ENCODE measurements around the gene CAMTA1.
"Not testable (repeated sequence)": the region's sequence is repeated elsewhere in the genome, so short reads cannot be mapped to it uniquely, and the experiment has no call there.

The CAMTA1 gene

DNA sequence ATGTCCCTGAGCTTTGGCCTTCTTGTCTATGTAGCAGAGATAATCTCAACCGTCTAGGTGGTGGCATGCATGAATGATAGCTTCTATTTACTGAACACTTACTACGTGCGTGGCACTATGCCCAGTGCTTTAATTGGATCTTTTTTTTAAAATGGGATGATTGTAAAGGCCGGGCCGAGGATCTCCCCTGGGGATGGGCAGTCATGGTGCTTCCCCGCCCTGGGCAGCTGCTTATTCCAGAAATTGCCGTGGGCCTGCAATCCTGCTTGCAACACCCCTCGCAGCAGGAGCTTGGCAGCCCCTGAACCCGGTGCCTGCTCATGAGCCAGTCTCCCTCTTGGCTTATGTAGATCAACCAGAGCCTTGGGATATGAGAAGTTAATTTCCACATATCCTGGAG, 360.7 kb downstream of the CAMTA1 start:
- Histone ChIP-seq H3K4me3 (no peak overlapping the region), H3K27ac (no peak overlapping the region)

DNA sequence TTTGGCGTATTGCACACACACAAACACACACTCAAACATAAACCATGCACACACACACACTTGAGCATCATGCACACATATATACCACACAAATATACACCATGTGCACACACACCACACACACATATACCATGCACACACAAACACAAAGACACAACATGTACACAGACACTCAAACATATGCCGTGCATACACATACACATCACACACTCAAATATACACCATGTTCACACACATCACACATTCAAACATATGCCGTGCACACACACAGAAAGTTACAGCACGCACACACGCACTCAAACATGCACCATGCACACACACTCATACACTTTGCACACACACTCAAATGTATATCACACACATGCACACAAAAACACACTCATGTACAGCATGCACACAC, 361.5 kb downstream of the CAMTA1 start:
- H3K27ac ChIP-seq: no peak overlapping the region
- H3K4me3 ChIP-seq: no peak overlapping the region

DNA sequence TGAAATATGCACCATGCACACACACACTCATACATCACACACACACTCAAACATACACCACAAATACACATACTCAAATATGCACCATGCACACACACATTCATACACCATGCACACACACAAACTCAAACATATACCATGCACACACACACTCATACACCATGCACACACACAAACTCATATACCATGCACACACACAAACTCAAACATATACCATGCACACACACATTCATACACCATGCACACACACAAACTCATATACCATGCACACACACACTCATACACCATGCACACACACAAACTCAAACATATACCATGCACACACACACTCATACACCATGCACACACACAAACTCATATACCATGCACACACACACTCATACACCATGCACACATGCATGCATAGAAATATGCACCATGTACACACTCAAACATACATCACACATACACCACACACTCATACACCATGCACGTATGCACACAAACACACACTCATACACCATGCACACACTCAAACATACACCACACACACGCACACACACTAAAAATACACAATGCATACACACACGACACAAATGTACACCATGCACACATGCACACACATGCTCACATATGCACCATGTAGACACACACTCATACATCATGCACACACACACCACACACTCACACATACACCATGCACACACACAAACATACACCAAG, 362.5 kb downstream of the CAMTA1 start:
- not testable (repeated sequence) for H3K4me3 ChIP-seq, H3K27ac ChIP-seq

DNA sequence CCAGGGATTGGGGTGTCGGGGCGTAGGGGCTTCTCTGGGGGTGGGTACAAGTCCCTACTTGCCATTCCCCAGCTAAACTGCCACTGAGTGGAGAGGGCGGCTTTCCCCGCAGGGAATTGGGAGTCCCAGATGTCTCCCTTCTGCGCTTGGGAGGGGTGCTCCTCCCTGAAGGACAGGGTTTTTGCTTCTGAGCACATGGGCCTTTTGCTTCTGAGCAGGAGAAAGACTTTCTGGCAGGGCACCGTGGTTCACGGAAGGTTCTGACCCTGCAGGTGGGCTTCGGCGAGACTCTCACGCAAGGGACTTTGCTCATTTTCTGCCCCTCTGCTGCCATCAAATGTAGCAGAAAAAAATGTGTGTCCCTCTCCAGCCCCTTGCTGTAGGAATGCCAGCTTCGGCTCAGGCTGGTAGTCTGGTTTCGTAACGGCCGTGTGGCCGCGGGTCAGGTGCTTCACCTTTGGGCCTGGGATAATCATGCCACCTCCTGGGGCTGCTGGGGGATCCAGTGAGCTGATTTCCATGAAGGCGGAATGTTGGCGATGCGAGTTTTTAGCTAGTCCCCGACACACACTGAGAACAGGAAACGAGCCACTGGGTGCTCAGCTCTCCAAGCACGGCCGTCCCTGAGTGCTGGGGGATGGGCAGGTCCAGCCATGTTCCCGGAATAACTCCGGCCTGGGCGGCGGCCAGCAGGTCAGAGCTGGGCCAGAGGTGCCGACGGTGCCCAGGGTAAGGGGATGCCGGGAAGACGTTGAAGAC, 364.0 kb downstream of the CAMTA1 start:
- Histone ChIP-seq H3K4me3 (no peak overlapping the region), H3K27ac (no peak overlapping the region)

DNA sequence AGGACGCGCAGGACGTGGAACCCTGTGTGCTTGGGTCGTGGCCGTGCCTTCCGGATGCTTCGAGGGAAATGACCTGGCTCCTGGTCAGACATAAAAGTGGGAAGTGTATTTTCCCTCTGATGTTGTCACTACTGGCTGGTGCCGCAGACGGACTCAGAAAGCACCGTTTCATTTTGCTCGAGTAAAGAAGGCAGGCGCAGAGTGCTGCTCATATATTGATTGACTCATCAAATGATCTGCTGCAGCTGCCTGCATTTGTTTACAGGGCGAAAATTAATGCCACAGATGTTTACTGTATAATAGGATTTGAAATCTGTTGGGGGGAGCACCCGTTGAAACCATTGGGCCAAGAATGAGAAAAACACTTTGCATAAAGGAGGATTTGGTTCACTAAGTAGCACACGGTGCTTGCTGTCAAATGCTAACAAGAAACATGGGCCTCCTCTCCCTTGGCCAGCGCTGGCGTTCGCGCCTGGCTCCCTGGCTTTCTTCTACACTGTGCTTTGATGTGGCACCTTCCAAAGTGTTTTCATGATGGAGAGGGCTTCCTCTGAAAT, 365.5 kb downstream of the CAMTA1 start:
- Histone ChIP-seq H3K4me3 (no peak overlapping the region), H3K27ac (no peak overlapping the region)

DNA sequence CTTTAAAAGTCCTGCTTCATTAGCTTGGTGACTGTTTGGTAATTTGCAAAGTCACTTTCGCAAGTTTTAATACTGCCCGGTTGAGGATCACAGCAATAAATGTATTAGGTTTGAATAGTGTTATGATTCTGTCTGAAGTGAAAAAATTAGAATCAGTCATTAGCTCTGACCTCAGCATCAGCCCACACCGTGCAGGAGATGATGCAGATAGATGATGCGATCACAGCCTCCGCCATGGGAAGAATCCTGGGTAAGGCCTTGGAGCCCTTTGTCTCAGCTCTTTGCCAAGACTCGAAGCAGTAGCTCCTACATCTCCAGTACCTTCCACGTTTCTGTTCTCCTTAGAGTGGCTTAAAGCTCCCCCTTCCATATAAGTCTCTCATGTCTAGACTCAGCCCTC, 366.7 kb downstream of the CAMTA1 start:
- H3K27ac ChIP-seq: no peak overlapping the region

DNA sequence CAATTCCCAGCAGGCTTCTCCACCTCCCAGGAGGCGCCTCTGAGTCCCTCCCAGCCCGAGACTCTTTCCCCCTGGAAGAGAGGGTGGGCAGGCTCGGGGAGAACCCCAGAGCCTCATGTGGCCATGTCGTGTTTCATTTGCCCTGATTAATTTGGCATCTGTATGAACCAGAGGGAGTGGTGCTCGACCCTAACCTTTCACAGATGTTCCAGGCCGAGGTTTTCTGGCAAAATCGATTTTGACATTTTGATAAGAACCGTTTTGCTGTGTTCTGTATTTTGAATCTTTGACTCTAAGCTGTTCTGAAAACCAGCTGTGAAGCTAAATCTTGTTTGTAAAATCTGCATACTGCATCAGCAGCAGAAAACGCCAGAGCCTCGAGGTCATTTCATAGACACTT, 367.4 kb downstream of the CAMTA1 start:
- no peak overlapping the region for H3K27ac ChIP-seq
- H3K4me3 ChIP-seq: no peak overlapping the region

More for the DNA sequence above, 366.7 kb downstream of the CAMTA1 start:
- H3K4me3 ChIP-seq: no peak overlapping the region

DNA sequence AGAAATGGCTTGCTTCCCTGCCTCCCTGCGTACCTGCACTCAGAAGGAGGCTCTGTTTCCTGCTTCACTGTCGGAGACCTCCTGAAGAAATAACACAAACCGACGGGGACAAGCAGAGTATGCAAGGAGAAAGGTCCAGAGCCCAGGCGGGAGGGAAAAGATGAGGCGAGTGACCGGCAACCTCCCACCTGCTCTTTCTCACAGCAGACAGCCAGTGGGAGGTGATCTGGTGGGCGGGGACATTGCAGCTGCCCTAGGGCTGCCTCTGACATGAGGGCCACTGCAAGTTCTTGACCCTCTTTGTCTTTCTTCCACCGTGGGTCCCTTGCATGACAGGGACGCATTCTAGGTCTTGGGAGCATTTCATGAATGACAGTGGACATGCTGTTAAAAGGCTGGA, 368.2 kb downstream of the CAMTA1 start:
- Histone ChIP-seq H3K27ac (no peak overlapping the region), H3K4me3 (no peak overlapping the region)

DNA sequence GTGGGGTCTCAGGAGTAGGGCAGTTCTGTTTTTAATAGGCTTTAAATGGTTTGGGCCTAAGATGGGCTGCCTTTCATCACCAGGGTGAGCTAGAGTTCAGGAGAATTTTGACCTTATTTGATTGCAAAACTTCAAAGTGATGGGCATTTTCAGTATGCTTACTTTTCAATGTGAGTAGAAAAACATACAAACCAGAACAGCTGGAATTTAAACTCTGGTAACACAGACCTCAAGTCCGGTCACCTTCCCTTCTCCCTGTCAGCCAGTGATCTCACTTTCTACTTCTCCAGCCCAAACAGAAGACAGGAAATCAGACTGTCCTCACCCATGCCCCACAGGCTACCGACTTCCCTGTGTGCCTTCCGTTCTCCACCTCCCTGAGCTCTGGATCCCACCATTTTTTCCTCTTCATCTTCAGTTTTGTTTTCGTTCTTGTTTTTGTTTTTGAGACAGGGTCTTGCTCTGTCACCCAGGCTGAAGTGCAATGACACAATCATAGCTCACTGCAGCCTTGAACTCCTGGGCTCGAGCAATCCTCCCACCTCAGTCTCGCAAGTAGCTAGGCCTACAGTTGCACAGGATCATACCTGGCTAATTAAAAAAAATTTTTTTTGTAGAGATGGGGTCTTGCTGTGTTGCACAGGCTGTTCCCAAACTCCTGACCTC, 374.0 kb downstream of the CAMTA1 start:
- H3K4me3 ChIP-seq: no peak overlapping the region
- H3K27ac ChIP-seq: no peak overlapping the region

DNA sequence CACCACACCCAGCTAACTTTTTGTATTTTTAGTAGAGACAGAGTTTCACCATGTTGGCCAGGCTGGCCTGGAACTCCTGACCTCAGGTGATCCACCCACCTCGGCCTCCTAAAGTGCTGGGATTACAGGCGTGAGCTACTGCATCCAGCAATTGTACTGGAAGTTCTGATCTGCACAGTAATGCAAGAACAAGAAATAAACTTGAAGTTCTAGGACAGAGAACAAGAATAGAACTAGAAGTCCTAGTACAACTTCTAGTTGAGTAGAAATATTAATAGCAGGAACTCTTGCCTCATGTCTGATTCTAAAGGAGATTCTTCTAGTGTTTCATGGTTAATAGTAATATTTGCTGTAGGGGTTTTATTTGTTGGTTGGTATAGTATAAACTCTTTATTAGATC, 383.3 kb downstream of the CAMTA1 start:
- not testable (repeated sequence) for H3K27ac ChIP-seq, H3K4me3 ChIP-seq

DNA sequence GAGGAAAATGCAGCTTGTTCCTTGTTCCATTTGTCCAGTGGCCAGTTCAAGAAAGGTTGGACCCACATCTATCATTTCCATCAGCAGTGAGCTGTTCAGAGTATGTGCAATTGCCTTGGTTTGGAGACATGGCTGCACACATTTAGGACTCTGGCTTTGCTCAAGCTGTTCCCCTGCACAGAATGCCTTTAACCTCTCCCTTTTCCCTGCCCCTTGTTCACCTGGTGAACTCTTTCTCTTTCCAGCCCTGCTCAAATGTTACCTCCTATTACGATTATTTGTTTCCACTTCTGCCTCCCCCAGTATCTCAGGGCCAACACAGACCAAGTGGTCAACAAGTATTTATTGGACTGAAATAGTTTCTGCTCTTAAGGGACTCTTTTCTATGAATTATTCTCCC, 385.9 kb downstream of the CAMTA1 start:
- Histone ChIP-seq H3K4me3 (no peak overlapping the region), H3K27ac (no peak overlapping the region)

DNA sequence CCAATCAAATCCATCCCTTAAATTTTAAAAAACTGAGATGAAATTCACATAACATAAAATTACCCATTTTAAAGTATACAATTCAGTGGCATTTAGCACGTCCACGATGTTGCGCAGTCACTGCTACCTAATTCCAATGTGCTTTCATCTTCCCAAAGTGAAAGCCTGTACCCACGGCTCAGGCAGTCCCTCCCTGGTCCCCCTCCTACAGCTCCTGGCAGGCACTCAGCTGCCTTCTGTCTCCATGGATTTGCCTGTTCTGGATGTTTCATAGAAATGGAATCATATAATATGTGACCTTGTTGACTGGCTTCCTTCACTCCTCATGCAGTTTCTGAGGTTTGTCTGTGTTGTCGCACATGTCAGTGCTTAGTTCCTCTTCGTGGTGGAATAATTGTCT, 386.3 kb downstream of the CAMTA1 start:
- H3K27ac ChIP-seq: no peak overlapping the region
- H3K4me3 ChIP-seq: no peak overlapping the region

DNA sequence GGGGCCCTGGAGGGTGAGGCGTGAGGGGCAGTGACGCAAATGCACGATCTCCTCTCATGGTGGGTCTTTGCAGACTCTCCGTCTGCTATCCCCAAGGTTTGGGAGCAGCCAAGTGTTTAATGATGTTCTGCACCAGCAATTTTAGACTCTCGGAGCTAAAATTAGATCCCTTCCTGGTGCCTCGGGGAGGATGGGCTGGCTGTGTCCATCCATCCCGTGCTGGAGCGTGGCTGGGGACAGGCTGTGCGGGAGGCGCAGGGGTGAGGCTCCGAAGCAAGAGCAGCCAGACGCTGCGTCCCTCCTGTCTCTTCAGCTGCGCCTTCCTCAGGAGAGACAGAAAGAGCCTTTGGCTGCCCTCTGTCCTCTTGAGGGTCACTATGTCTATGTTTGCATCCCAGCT, 387.6 kb downstream of the CAMTA1 start:
- Histone ChIP-seq H3K27ac (no peak overlapping the region), H3K4me3 (no peak overlapping the region)

DNA sequence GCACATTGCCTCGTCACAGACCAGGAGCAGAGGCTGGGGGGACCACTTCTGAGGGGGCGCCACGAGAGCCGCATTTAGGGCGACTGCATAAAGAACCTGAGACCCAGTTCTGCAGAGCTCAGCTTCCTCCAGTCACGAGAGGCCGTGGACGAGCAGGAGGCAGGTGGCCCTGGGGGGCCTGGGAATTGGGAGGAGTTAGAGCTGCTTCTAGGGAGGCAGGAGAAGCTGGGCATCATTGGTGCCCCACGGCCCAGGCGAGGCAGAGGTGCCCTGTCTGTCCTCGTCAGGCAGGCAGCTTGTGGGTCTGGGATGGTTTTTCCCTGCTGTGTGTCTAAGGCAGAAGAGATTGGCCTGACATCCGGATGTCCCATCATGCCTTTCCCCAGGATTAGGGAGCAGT, 389.3 kb downstream of the CAMTA1 start:
- Histone ChIP-seq H3K27ac (no peak overlapping the region), H3K4me3 (no peak overlapping the region)

DNA sequence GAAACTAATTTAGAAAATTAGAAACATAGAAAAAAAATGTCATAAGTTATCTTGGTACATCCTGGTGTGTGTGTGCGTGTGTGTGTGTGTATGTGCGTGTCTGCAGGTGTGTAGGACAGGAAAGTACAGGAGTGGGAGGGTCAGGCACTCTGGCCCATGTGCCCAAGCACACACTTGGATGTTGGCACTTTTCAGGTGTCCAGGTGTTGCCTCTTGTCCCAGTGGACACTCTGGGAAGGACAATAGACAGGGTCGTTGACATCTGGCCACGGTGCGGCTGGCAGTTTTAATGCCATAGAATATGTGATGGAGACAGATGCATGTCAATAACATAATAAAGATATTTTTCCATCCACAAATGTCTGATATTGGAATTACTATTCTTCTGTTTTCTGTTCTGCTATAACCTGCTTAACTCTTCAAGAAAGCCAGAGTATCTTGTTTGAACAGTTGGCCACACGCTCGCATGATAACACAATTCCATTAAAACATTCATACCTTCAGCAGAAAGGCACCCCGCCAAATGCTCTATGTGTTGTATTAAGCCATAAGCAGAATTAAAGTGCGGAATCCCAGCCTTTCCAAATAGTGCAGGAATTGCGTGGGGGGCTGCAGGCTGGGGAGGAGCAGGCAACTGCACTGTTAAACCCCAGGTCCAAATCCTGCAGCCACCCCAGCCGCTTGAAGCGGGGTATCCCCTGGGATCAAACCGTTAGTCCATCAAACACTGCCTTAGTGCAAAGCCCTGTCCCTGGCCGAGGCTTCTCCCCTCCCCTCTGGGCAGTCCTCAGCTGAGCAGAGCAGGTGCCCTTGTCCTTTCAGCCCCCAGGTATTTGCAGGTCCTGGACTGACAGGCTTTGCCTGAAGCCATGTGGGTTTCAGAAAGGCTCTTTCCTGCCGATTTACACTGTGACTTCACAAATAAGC, 390.0 kb downstream of the CAMTA1 start:
- no peak overlapping the region for H3K27ac ChIP-seq
- no peak overlapping the region for H3K4me3 ChIP-seq

DNA sequence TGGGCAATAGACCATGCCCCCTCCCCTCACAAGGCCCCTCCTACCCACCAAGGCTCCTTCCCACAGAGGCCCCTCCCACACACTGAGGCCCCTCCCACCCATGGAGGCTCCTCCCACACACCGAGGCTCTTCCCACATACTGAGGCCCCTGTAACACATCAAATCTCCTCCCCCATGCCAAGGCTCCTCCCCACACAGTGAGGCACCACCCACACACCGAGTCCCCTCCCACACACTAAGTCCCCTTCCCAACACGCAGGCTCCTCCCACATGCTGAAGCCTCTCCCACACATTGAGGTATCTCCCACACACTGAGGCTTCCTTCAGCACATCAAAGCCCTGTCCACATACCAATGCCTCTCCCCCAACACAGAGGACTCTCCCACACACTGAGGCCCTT, 391.8 kb downstream of the CAMTA1 start:
- H3K27ac ChIP-seq: no peak overlapping the region
- no peak overlapping the region for H3K4me3 ChIP-seq

DNA sequence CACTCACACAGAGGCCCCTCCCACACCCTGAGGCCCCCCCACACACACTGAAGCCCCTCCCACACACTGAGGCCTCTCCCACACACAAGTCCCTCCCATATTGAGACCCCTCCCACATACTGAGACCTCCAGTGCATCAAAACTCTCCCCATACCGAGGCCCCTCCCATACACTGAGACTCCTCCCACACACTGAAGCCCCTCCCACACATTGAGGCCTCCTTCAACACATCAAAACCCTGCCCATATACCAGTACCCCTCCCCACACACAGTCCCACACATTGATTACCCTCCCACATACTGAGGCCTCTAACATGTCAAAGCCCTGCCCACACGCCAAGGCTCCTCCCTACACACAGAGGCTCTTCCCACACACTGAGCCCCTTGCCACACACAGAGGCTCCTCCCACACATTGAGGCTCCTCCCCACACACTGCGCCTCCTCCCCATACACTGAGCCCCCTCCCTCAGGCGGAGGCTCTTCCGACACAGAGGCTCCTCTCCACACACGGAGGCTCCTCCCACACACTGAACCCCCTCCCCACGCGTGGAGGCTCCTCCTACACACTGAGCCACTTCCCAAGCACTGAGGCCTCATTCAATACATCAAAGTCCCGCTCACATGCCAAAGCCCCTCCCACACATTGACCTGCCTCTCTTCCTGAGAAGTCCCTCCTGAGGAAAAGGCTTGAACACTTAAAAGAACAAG, 392.3 kb downstream of the CAMTA1 start:
- Histone ChIP-seq H3K27ac (no peak overlapping the region), H3K4me3 (no peak overlapping the region)

DNA sequence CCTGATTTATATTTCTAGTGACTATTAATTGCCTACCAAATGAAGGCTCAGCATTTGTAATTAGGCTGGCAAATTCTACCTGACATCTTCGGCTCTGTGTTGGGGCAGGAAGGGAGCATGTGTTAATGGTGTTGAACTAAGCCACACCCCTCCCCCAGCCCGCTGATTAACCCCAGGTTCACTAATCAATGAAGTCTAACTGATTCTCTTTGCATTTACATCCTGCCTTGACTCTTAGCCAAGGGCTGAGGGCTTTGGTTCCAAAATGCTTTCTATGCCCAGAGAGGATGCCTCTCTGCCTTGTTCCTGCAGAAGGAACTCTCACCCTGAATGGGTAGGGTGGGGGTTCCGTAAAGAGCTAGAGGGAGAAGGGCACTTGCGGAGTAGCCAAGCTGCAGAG, 393.1 kb downstream of the CAMTA1 start:
- H3K27ac ChIP-seq: no peak overlapping the region
- no peak overlapping the region for H3K4me3 ChIP-seq

DNA sequence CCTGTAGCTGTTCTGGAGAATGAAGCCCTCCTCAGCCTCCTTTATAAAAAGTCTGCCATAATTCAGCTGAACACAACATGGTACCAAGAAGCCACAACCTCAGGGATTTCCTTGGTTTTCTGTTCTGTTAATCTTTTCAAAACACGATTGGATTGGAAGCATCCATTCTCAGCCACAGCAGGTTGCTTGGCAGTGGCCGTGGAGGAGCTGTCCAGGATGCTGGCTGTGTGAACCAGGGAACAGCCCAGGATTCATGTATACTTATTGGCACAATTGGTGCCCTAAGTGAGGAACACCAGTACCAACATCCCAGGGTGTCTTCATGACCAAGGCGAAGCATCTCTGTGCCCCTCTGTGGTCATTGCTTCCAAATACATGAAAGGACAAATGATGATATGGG, 393.5 kb downstream of the CAMTA1 start:
- H3K4me3 ChIP-seq: no peak overlapping the region
- H3K27ac ChIP-seq: no peak overlapping the region
